Esophagus squamous epithelium (tissue), 4 donors: ENCODE measurements around the gene SERINC5.

Experiments used
- CTCF ChIP-seq, 6 experiments: fragments of 450-650 bp in 4 of 6; fragments of 200-600 bp in 2 of 6; sonication (generic) in 2 of 6; IDR thresholded peaks; one replicate each; pipeline ENCODE4 v1.5.1; 2016 to 2019; ENCODE audit warnings: antibody characterized with exemption in 6 of 6, mild to moderate bottlenecking in 4 of 6, moderate library complexity in 4 of 6
- POLR2A ChIP-seq, 4 donors: fragments of 450-650 bp; IDR thresholded peaks; one replicate each; pipeline ENCODE4 v1.6.1; 2017; ENCODE audit warnings: antibody characterized with exemption in 4 of 4, mild to moderate bottlenecking in 4 of 4, moderate library complexity in 3 of 4

- TF ChIP-seq CTCF (IDR thresholded peaks at IDR 0.05) (no peak), POLR2A (IDR thresholded peaks at IDR 0.05) (no peak)
Measured at GRCh38 chr5:80139466-80139972, 116.3 kb downstream of the SERINC5 start.
